HG02642 (cell line): ENCODE measurements around the gene CRYBG1.

Experiments used
- ATAC-seq: cut with Tn5 transposase; IDR thresholded peaks from one replicate; pipeline ENCODE4 v1.9.1; 2021; ENCODE audit warnings: mild to moderate bottlenecking; ENCODE audit not compliant: unreplicated experiment, poor library complexity

Gene CRYBG1

GRCh38 chr6:106360410-106360988, at the start of gene CRYBG1:
CRYBG1 (plus strand) TSS chr6:106360717; CDS start chr6:106360909, 192 bp downstream.
- peak; percentile 82 for ATAC-seq

DNA sequence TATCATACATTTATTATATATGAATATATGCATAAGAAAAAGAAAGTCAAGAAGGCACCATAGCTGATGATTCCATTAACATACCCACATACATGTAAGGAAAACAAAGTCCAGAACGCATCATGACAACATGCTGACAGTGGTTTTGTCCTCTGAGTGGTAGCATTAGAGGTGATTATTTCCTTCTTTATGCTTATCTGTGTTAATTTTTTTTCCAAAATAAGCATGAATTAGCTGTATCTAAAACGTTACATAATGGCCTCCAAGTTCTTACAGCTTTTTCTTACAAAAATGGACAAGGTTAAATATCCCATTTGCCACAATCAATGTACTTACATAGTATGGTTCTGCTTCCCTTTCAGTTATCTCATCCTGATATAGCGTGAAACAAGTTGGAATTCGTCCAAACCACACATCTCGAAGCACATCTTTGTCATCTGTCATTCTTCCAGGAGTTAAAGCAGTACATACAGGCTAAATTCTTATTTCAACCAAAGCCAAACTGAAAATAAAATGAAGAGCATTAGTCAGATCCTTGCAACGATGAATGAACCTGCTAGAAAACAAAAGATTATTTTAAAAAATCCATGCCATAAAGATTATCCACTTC, 44.6 kb upstream of the CRYBG1 start:
- ATAC-seq: no peak

GRCh38 chr6:106316375-106316766, 44.1 kb upstream of the CRYBG1 start:
- no peak for ATAC-seq

DNA sequence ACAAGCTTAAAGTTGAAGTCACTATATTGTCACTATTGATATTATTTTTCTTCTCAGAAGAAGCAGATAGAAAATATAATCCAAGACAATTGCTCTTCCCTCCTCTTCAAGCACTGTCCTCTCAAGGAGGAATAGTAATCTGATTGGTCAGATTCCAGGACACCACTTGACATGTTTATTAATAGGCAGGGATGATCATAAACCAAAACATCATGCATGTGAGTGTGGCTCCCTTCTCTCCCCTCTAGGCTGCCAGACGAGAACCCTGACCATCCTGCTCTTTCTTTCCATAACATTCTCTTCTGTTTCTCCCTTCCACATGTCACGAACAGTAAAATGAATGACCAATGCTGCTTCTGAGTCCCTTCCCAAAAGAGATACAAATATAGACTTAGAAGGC, 42.5 kb upstream of the CRYBG1 start:
- no peak for ATAC-seq

DNA sequence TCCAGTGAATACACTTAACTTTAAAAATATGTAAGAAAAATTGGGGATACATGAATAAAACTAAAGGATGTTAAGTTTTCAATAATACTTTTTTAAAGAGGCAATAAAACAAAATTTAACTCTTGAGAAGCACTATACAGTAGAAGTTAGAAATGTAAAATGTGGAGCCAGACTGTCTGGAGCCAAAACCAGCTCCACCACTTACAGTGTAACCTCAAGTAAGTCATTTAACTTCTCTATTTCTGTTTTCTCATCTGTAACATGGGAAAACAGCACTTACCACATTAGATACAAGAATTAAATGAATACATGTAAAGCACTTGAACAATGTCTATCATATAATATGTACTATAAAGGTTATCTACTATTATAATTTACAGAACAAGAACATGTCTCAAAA, 41.7 kb upstream of the CRYBG1 start:
- no peak for ATAC-seq

- no peak for ATAC-seq
Measured at GRCh38 chr6:106321940-106322339, 38.6 kb upstream of the CRYBG1 start.

DNA sequence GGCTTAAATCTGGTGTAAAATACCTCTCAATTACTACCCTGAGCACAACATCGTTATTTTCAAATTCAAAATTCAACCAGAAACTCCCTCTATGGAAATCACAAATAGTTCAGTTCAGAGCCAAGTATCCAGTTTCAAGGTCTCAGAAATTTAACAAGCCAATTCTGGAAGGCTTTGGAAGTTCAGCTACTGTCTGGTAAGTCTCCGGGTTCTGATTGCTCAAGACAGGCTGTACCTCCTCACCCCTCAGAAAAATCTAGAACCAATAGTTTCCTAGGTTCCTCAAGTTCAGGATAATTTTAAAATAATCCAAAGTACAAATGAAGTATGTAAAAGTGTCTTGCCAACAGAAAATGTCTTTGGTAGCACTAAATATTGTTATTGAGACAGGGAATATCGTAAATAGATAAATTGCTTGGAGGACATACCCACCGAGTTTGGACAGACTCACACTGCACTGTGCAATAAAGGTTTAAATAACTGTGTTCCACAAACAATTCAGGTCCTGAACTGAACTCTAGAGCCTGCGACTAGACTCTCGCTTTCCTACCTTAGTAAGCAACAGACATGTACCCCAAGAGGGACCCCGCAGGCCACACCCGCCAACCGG, 35.7 kb upstream of the CRYBG1 start:
- ATAC-seq: no peak

DNA sequence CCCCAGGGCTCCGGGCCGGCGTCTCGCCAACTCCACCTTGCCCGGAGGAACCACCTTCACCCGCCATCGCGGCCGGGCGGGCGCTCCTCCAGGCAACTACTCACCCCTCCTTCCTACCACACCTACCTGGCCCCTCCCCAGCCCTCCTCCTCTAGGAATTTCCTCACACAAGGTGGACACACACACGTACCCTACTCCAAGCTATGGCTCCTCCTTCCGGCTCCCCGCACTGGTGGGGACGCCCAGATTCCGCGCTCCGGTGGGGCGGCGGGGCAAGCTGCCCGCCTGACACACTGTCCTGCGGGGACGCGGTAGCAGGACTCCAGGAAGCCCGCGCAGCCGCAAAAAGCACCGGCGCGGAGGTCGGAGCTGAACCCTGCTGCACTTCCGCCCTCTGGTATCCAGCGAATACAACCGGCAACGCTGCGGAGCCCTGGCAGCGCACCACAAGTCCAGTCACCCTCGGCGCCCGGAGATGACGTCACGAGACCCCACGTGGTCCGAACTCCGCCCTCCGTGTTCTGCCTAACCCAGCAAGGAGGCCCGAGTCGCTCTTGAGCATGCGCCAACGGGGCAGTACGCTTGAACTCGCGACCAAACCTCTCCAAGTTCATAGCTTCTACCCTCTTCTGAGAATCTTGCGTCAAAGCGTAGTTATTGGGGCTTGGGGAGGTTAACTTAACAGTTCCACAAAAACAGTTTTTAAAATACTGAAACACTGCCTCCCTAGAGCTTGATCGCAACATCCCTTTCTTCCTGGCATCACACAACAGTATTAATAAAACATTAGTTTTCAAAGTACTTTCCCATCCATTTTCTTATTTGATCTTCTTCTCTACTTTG, 35.0 kb upstream of the CRYBG1 start, which contains the start of gene ATG5:
TSS of gene ATG5 (minus strand) at position 425 of the 843 bp plus-strand sequence. CDS start 9,552 bp downstream, outside the sequence.
- peak; percentile 94 for ATAC-seq

DNA sequence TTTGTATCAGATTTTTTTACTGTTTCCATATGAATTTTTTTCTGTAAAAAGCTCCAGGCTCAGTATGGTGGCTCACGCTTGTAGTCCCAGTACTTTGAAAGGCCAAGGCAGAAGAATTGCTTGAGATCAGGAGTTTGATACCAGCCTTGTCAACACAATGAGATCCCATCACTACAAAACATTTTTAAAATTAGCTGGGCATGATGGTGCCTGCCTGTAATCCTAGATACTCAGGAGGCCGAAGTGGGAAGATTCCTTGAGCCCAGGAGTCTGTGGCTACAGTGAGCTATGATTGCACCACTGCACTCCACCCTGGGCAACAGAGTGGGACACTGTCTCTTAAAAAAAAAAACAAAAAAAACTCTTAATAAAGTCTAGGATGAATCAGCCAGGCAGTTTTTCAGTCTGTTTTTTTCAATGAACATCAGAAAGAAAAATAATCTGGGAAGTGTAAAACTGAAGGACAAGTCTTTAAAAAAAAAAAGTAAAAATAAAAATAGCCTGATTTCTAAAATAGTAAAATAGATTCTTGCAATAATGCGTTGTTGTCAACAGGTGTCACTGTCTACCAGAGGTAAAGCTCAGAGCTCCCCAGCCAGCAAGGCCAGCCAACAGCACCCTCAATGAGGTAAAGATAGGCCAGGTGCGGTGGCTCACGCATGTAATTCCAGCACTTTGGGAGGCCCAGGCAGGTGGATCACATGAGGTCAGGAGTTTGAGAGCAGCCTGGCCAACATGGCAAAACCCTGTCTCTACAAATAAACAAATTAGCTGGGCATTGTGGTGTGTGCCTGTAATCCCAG, 25.7 kb upstream of the CRYBG1 start:
- ATAC-seq: peak; percentile 71

DNA sequence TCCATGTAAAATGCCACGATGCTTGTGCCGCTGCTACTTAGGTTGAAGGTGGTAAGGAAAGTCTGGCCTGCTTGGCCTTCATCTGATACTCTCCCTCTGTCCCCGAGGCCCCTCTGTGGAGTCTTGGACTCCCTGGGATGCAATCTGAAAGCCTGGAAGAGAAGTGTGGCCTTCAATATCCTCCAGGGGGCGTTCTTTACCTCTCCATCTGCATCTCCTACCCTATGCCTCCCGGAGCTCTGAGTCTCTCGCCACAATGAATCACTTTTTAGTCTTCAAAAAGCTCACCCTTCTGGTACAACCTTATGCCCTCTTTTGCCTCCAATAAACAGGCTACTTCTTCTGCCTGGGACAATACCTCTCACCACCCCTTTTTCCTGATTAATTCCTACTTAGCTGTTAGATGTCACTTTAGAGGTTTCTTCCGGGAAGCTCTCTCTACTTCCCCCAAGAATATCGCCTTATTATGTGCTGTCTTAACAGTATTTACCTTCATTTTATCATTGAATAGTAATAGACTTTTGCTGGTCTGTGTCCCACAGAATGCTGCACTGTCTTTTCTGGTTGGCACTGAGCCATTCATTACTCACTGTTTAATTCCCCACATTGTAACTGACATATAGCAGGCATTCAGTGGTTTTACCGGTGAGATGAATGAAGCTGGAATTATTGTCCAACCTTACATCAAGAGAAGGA, 21.0 kb upstream of the CRYBG1 start:
- peak; percentile 77 for ATAC-seq

DNA sequence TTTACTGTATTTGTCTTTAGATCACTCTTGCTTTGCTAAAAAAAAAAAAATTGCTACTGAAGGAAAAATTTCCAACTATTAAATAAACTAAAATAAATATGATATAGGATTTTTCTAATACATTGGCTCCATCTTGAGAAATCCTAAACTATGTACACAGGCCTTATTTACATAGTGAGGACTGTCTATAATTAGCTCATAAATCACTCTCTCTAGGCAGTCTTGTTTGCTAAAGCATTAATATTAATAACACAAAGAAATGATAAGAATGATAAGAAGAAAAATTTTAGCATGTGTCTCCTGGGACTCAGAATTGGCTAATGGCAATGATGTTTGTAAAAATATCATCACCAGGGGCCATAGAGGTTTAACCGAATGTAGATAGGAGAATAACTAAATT, 13.3 kb upstream of the CRYBG1 start:
- ATAC-seq: no peak

DNA sequence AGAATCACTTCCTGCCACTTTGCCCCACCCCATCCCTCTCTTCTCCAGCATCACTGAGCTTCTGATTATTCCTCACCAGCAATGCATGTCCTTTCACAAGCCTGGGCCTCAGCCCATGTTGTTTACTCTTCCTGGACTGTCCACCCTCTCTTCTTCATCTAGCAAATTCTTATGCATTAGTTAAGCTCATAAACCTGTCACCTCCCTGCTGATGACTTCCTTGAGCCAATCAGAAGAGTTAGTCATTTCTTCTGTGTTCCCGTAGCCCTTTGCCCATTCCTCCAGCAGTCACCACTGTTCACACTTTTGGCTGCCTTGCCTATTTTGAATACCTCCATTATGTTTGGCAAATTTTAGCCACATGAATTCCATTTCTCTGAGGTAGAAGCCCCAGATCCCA, 4.1 kb upstream of the CRYBG1 start:
- ATAC-seq: no peak

- ATAC-seq: no peak
Measured at GRCh38 chr6:106359959-106360409, 533 bp upstream of the CRYBG1 start.

DNA sequence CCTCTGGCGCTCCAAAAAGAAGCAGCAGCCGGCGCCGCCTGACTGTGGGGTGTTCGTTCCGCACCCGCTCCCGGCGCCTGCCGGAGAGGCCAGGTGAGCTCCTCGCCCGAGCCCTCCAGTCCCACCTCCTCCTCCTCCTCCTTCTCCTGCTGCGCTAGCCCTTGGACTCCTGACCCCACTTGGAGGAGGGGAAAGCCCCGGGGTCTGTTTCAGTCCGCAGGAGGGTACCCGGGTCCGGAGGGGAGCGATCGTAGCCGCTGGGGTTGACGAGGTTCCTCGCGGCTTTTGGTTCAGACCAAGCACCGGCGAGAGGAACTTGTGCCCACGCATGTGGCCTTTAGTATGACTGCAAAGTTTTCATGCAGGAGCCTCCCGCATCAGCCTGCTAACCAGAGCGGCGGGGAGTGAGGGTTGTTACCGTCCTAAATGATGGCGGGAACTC, 493 bp downstream of the CRYBG1 start:
- peak; percentile 43 for ATAC-seq

- no peak for ATAC-seq
Measured at GRCh38 chr6:106363401-106364138, 3.1 kb downstream of the CRYBG1 start.

DNA sequence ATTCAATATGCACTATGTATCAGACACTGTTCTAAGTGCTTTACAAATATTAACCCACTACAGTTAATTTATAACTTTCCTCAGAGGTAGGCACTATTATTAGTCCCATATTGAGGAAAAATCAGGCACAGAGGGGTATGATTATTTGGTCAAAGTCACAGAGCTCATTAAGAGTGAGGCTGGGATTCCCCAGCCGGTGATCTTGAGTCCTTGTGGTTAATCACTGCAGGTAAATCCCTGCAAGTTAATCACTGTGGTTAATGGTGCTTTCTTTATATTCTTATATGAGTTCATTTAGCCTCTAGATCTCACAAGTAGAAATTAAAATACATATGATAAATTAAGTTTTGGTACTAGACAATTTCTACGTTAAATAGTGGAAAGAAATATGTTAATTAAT, 9.2 kb downstream of the CRYBG1 start:
- no peak for ATAC-seq

GRCh38 chr6:106370639-106371038, 10.1 kb downstream of the CRYBG1 start:
- no peak for ATAC-seq

DNA sequence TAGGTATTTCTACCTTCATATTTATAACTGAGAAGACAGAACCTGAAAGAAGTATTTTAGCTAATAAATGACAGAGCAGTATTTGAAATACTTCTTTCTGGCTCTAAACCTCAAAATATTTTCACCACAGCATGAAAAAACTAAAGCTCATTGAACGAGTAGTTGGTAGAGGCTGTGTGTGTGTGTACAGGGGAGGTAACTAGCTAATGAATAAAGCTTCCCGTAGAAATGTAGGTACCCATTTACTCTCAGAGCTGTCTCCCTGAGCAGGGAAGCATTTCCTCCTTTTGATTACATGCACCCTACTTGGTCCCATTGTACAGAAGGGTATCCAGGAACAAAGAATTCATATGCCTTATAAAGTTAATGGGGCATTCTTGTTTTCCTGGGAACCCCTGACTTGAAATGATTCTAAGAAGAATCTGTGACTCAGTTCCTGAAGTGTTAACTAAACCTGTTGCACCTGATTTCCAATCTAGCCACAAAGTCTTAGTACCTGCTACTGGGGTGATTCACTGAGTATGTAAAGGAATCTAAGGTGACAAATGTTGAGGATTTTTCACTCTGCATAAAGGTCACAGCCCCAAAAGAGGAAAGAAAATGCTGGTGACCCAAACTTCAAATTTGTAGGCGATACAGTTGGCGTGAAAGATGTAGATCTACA, 12.5 kb downstream of the CRYBG1 start:
- no peak for ATAC-seq
